ENCODE data around the gene TXNDC2. TPM values are rescaled to one million over a fixed set of nuclear protein-coding genes. Genes with fewer than 3 reads are reported as not detected.

Gene TXNDC2
- total and polyA plus RNA-seq, 9 of the 15 experiments (the other 6 are each of a cell fraction or from before 2014, with no cell fraction given): 1.2 to 4.9 (median 2.3) TPM

GRCh38 chr18:9849407-9850283 lies 36.1 kb upstream of the TXNDC2 start (continued):
- TF ChIP-seq FOXP4 (CRISPR knock-in tag; IDR thresholded peaks at IDR 0.05; ENCODE audit: borderline replicate concordance) (no peak), NCOA1 (IDR thresholded peaks at IDR 0.05; ENCODE audit: low read depth) (peak; percentile 56; the same call in 1 of the 2 replicates), FOXM1 (IDR thresholded peaks at IDR 0.05; ENCODE audit: low read depth) (no peak), FOXM1 (CRISPR knock-in tag; IDR thresholded peaks at IDR 0.05; ENCODE audit: low read depth) (no peak), SP2 (IDR thresholded peaks at IDR 0.05; ENCODE audit: extremely low read depth, low read depth, low read length, poor library complexity, severe bottlenecking) (no peak), CEBPZ (IDR thresholded peaks at IDR 0.05; ENCODE audit: borderline replicate concordance, low read depth, low read length) (no peak), TOE1 (IDR thresholded peaks at IDR 0.05; ENCODE audit: borderline replicate concordance) (no peak; the same call in 1 of the 2 replicates), TOE1 (CRISPR knock-in tag; IDR thresholded peaks at IDR 0.05; ENCODE audit: borderline replicate concordance, low read depth) (no peak), DIDO1 (tag; IDR thresholded peaks at IDR 0.05; ENCODE audit: low read depth) (no peak), BRF1 (IDR thresholded peaks at IDR 0.05; ENCODE audit: borderline replicate concordance, extremely low read depth, insufficient read length) (no peak), GATA2 (CRISPR knock-in tag; IDR thresholded peaks at IDR 0.05) (no peak; the same call in 1 of the 2 replicates), SMARCA5 (IDR thresholded peaks at IDR 0.05) (no peak), SMARCB1 (IDR thresholded peaks at IDR 0.05; ENCODE audit: insufficient read length, low read depth) (no peak), CBFB (CRISPR knock-in tag; IDR thresholded peaks at IDR 0.05) (no peak), CBFA2T2 (conservative IDR thresholded peaks at IDR 0.05) (no peak), ZNF785 (CRISPR knock-in tag; IDR thresholded peaks at IDR 0.05) (no peak), MYC (IDR thresholded peaks at IDR 0.05; ENCODE audit: low read depth, low read length) (0 out of 2 replicates have a peak, but pooled peaks have one; percentile 12), MYC (CRISPR knock-in tag; IDR thresholded peaks at IDR 0.05; ENCODE audit: borderline replicate concordance, low read depth) (peak; percentile 57; the same call in 1 of the 2 replicates), TEAD1 (CRISPR knock-in tag; IDR thresholded peaks at IDR 0.05) (no peak), TFE3 (CRISPR knock-in tag; IDR thresholded peaks at IDR 0.05) (no peak), EGR1 (conservative IDR thresholded peaks at IDR 0.05) (no peak), CCAR2 (IDR thresholded peaks at IDR 0.05; ENCODE audit: low read depth, low read length) (no peak)

Data from K562 (cell line).